Mucosa of rectum (tissue), 2 donors: ENCODE results near the gene RETREG1.

Experiments used
- H3K27ac ChIP-seq, 2 donors: one replicate each; pipeline ENCODE4 v1.7.0; 2013; ENCODE audit warnings: inconsistent platforms in 2 of 2, low read depth in 2 of 2, low read length in 2 of 2
- H3K27me3 ChIP-seq, 2 donors: one replicate each; pipeline ENCODE4 v1.7.0; 2013; ENCODE audit warnings: low read length in 2 of 2; ENCODE audit not compliant: control insufficient read depth in 2 of 2, insufficient read depth in 2 of 2
- H3K36me3 ChIP-seq, 2 donors: one replicate each; pipeline ENCODE4 v1.7.0; 2013; ENCODE audit warnings: low read length in 2 of 2; ENCODE audit not compliant: control insufficient read depth in 2 of 2, insufficient read depth in 2 of 2
- H3K4me1 ChIP-seq, 2 donors: one replicate each; pipeline ENCODE4 v1.7.0; 2013; ENCODE audit warnings: low read length in 2 of 2, mild to moderate bottlenecking in 1 of 2; ENCODE audit not compliant: control insufficient read depth in 2 of 2, insufficient read depth in 2 of 2
- H3K4me3 ChIP-seq, 2 donors: one replicate each; pipeline ENCODE4 v1.7.0; 2013; ENCODE audit warnings: low read length in 2 of 2
- H3K9ac ChIP-seq, 2 donors: one replicate each; pipeline ENCODE4 v1.7.0; 2013; ENCODE audit warnings: low read length in 2 of 2, low read depth in 1 of 2, mild to moderate bottlenecking in 1 of 2
- H3K9me3 ChIP-seq, 2 donors: one replicate each; pipeline ENCODE4 v1.7.0; 2013; ENCODE audit warnings: low read length in 2 of 2; ENCODE audit not compliant: control insufficient read depth in 2 of 2
- donor health status: healthy.
- donor health status: Normal muscosa, but diverticular disease.

RETREG1 gene

GRCh38 chr5:16616536-16617273 lies at the start of gene RETREG1:
Gene RETREG1, minus strand, starts transcription at chr5:16616997. Its CDS starts 26 bp downstream, at chr5:16616971.
- Histone ChIP-seq H3K27ac (peak within 1 kb of the TSS; percentile 26 to 61), H3K4me1 (peaks cover 14 to 20% of the 10 kb centered on the region in 2 donors)

GRCh38 chr5:16666130-16666882 lies 49.5 kb upstream of the RETREG1 start:
- H3K27me3 ChIP-seq, result no peaks in the 10 kb centered on the region
- peak overlapping the region in 1 of 2 donors; percentile 41 for H3K9ac ChIP-seq
- H3K4me1 ChIP-seq, result peaks cover 8 to 11% of the 10 kb centered on the region in 2 donors
- no peaks in the 10 kb centered on the region for H3K9me3 ChIP-seq
- H3K27ac ChIP-seq, result peak overlapping the region; percentile 26 to 66
- H3K36me3 ChIP-seq, result peaks cover 29 to 35% of the 10 kb centered on the region in 2 donors
- peak overlapping the region in 1 of 2 donors; percentile 20 for H3K4me3 ChIP-seq

More at GRCh38 chr5:16616536-16617273, at the start of gene RETREG1:
- H3K4me3 ChIP-seq, result peak within 1 kb of the TSS; percentile 84 to 85
- no peaks in the 10 kb centered on the region for H3K27me3 ChIP-seq
- H3K9ac ChIP-seq, result peak within 1 kb of the TSS; percentile 47 to 83
- H3K36me3 ChIP-seq, result no peaks in the 10 kb centered on the region
- H3K9me3 ChIP-seq, result no peaks in the 10 kb centered on the region

- Histone ChIP-seq H3K4me1 (peaks cover 8 to 11% of the 10 kb centered on the region in 2 donors), H3K36me3 (peaks cover 24 to 29% of the 10 kb centered on the region in 2 donors), H3K9me3 (no peaks in the 10 kb centered on the region), H3K9ac (no peak overlapping the region), H3K27ac (no peak overlapping the region), H3K27me3 (no peaks in the 10 kb centered on the region), H3K4me3 (no peak overlapping the region)
Observed at GRCh38 chr5:16665601-16666000, 48.8 kb upstream of the RETREG1 start.

GRCh38 chr5:16664368-16664767 lies 47.6 kb upstream of the RETREG1 start:
- no peaks in the 10 kb centered on the region for H3K27me3 ChIP-seq
- peaks cover 20 to 27% of the 10 kb centered on the region in 2 donors for H3K36me3 ChIP-seq
- no peak overlapping the region for H3K27ac ChIP-seq

GRCh38 chr5:16663840-16664239 lies 47.0 kb upstream of the RETREG1 start:
- Histone ChIP-seq H3K36me3 (peaks cover 20 to 26% of the 10 kb centered on the region in 2 donors), H3K4me1 (peaks cover 8 to 11% of the 10 kb centered on the region in 2 donors), H3K27me3 (no peaks in the 10 kb centered on the region), H3K9ac (no peak overlapping the region), H3K27ac (no peak overlapping the region), H3K4me3 (no peak overlapping the region), H3K9me3 (no peaks in the 10 kb centered on the region)

More at GRCh38 chr5:16664368-16664767, 47.6 kb upstream of the RETREG1 start:
- Histone ChIP-seq H3K4me3 (no peak overlapping the region), H3K4me1 (peaks cover 8 to 11% of the 10 kb centered on the region in 2 donors), H3K9ac (no peak overlapping the region), H3K9me3 (no peaks in the 10 kb centered on the region)

GRCh38 chr5:16661713-16662112 lies 44.9 kb upstream of the RETREG1 start:
- Histone ChIP-seq H3K4me1 (peaks cover 8 to 10% of the 10 kb centered on the region in 2 donors), H3K27me3 (no peaks in the 10 kb centered on the region), H3K27ac (no peak overlapping the region)

GRCh38 chr5:16660982-16661381 lies 44.2 kb upstream of the RETREG1 start:
- Histone ChIP-seq H3K9ac (no peak overlapping the region), H3K27ac (no peak overlapping the region), H3K36me3 (peaks cover 2 to 6% of the 10 kb centered on the region in 2 donors), H3K4me3 (no peak overlapping the region), H3K27me3 (no peaks in the 10 kb centered on the region), H3K9me3 (no peaks in the 10 kb centered on the region), H3K4me1 (peaks cover 1 to 3% of the 10 kb centered on the region in 2 donors)

More at GRCh38 chr5:16661713-16662112, 44.9 kb upstream of the RETREG1 start:
- Histone ChIP-seq H3K36me3 (peaks cover 3 to 9% of the 10 kb centered on the region in 2 donors), H3K9me3 (no peaks in the 10 kb centered on the region), H3K4me3 (no peak overlapping the region), H3K9ac (no peak overlapping the region)

GRCh38 chr5:16659536-16659935 lies 42.7 kb upstream of the RETREG1 start:
- H3K27me3 ChIP-seq, result no peaks in the 10 kb centered on the region
- H3K36me3 ChIP-seq, result peaks cover 0 to 3% of the 10 kb centered on the region in 2 donors
- no peaks in the 10 kb centered on the region for H3K9me3 ChIP-seq
- H3K4me1 ChIP-seq, result no peaks in the 10 kb centered on the region
- no peak overlapping the region for H3K4me3 ChIP-seq
- no peak overlapping the region for H3K27ac ChIP-seq
- H3K9ac ChIP-seq, result no peak overlapping the region

- H3K27me3 ChIP-seq, result no peaks in the 10 kb centered on the region
- no peaks in the 10 kb centered on the region for H3K4me1 ChIP-seq
- H3K36me3 ChIP-seq, result no peaks in the 10 kb centered on the region
- H3K27ac ChIP-seq, result no peak overlapping the region
- no peaks in the 10 kb centered on the region for H3K9me3 ChIP-seq
- no peak overlapping the region for H3K9ac ChIP-seq
- no peak overlapping the region for H3K4me3 ChIP-seq
Observed at GRCh38 chr5:16656561-16657191, 39.9 kb upstream of the RETREG1 start.
